ENCODE results near the gene OR4K13.

The OR4K13 gene

DNA sequence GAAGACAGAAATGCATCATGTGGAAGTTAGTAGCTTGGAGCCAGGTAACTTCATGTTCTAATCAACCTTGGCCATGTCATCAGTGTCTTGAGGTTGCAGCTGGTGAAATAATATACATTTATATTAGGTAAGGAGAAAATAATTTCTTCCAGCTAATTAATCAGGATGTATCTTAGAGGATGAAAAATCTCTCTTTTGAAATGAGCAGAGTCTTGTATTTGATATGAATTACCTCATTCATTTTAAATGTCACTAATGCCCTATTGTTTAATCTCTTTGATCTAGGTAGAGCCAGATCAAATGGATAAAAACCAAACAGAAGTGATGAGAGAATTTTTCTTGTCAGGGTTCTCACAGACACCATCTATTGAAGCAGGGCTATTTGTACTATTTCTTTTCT, 34.0 kb downstream of the OR4K13 start, which contains the start of gene OR4Q2:
Gene OR4Q2, plus strand, starts transcription at position 301 of the 400 bp plus-strand sequence.
- no peaks in the 10 kb centered on the region for H4K20me1 ChIP-seq (ENCODE audit: insufficient read depth, low read length)
- H3K9me2 ChIP-seq (ENCODE audit: low read depth, low read length), result no peaks in the 10 kb centered on the region
- H3K4me1 ChIP-seq (ENCODE audit: insufficient read depth, low read length, severe bottlenecking), result no peaks in the 10 kb centered on the region
- H3K4me3 ChIP-seq (ENCODE audit: low read depth, low read length, poor library complexity, severe bottlenecking), result no peak within 1 kb of the TSS
- no peaks in the 10 kb centered on the region for H3K9me3 ChIP-seq (ENCODE audit: low read length)
- H3K79me2 ChIP-seq (ENCODE audit: insufficient read depth, low read length), result no peaks in the 10 kb centered on the region
- no peak within 1 kb of the TSS for H3K4me2 ChIP-seq (ENCODE audit: low read length)
- H3K36me3 ChIP-seq (ENCODE audit: insufficient read depth, low read length), result no peaks in the 10 kb centered on the region
- H3K27me3 ChIP-seq (ENCODE audit: insufficient read depth, low read length), result no peaks in the 10 kb centered on the region
- H3K9ac ChIP-seq (ENCODE audit: low read length), result no peak within 1 kb of the TSS
- no peaks in the 10 kb centered on the region for H3F3A ChIP-seq (ENCODE audit: insufficient read depth, low read length)
- no peak within 1 kb of the TSS for H3K27ac ChIP-seq (ENCODE audit: low read depth, low read length, poor library complexity, severe bottlenecking)
- TF ChIP-seq, protein P1, sequence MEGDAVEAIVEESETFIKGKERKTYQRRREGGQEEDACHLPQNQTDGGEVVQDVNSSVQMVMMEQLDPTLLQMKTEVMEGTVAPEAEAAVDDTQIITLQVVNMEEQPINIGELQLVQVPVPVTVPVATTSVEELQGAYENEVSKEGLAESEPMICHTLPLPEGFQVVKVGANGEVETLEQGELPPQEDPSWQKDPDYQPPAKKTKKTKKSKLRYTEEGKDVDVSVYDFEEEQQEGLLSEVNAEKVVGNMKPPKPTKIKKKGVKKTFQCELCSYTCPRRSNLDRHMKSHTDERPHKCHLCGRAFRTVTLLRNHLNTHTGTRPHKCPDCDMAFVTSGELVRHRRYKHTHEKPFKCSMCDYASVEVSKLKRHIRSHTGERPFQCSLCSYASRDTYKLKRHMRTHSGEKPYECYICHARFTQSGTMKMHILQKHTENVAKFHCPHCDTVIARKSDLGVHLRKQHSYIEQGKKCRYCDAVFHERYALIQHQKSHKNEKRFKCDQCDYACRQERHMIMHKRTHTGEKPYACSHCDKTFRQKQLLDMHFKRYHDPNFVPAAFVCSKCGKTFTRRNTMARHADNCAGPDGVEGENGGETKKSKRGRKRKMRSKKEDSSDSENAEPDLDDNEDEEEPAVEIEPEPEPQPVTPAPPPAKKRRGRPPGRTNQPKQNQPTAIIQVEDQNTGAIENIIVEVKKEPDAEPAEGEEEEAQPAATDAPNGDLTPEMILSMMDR (IDR thresholded peaks at IDR 0.05; ENCODE audit: low read length), result no peak
- no peak for TF ChIP-seq EZH2 (IDR thresholded peaks at IDR 0.05; ENCODE audit: borderline replicate concordance, low read length)
- H2AFZ ChIP-seq (ENCODE audit: low read length), result no peak within 1 kb of the TSS

DNA sequence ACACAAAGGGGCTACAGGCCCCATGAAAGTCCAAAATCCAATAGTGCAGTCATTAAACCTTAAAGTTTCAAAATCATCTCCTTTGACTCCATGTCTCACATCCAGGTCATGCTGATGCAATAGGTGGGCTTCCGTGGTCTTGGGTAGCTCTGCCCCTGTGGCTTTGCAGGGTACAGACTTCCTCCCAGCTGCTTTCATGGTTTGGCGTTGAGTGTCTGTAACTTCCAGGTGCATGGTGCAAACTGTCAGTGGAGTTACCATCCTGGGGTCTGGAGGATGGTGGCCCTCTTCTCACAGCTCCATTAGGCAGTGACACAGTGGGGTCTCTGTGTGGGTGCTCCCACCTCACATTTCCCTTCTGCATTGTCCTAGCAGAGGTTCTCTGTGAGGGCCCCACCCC, 42.4 kb downstream of the OR4K13 start:
- Histone ChIP-seq H3F3A (ENCODE audit: insufficient read depth, low read length) (no peaks in the 10 kb centered on the region), H3K27ac (ENCODE audit: low read depth, low read length, poor library complexity, severe bottlenecking) (no peak overlapping the region), H3K79me2 (ENCODE audit: insufficient read depth, low read length) (no peaks in the 10 kb centered on the region), H2AFZ (ENCODE audit: low read length) (no peak overlapping the region), H3K36me3 (ENCODE audit: insufficient read depth, low read length) (no peaks in the 10 kb centered on the region), H4K20me1 (ENCODE audit: insufficient read depth, low read length) (no peaks in the 10 kb centered on the region), H3K27me3 (ENCODE audit: insufficient read depth, low read length) (no peaks in the 10 kb centered on the region), H3K4me2 (ENCODE audit: low read length) (no peak overlapping the region), H3K9me2 (ENCODE audit: low read depth, low read length) (no peaks in the 10 kb centered on the region), H3K4me3 (ENCODE audit: low read depth, low read length, poor library complexity, severe bottlenecking) (no peak overlapping the region), H3K4me1 (ENCODE audit: insufficient read depth, low read length, severe bottlenecking) (no peaks in the 10 kb centered on the region), H3K9me3 (ENCODE audit: low read length) (no peaks in the 10 kb centered on the region), H3K9ac (ENCODE audit: low read length) (no peak overlapping the region)
- TF ChIP-seq, protein P1 (IDR thresholded peaks at IDR 0.05; ENCODE audit: low read length), result no peak
- TF ChIP-seq EZH2 (IDR thresholded peaks at IDR 0.05; ENCODE audit: borderline replicate concordance, low read length), result no peak
